H1 (cell line): ENCODE results near the gene RAB3B. TPM values are rescaled to one million over a fixed set of nuclear protein-coding genes. Genes with fewer than 3 reads are reported as not detected.

Experiments used
- CTCF ChIA-PET: fragments of 300-600 bp; sonication (Branson Sonifier 250); formaldehyde crosslinking; loops from one replicate; lab custom pipeline; 2021; ENCODE audit not compliant: partially characterized antibody; lab: Charles Lee
- POLR2A ChIA-PET: fragments of 300-600 bp; sonication (Branson Sonifier 250); formaldehyde crosslinking; loops from one replicate; lab custom pipeline; 2021; ENCODE audit warnings: inconsistent platforms; ENCODE audit not compliant: partially characterized antibody; lab: Charles Lee
- DNase-seq, 2 experiments: peaks; one replicate each; pipeline versions ENCODE4 v3.0.0 to v3.0.0-alpha.2; 2010 to 2022; ENCODE audit warnings: low spot score in 2 of 2, low read depth in 1 of 2, mixed read lengths in 1 of 2
- FAIRE-seq: peaks from 2 replicates; lab custom pipeline; 2011; peaks lifted over from hg19 to GRCh38; lab: Jason Lieb, UNC
- H2AFZ ChIP-seq: 2 replicates; pipeline ENCODE4 v1.8.1; 2012; ENCODE audit warnings: low read length, inconsistent platforms
- H2AK5ac ChIP-seq: 2 replicates; pipeline ENCODE4 v1.6.1; 2013; ENCODE audit warnings: low read depth, low read length
- H2BK120ac ChIP-seq: replicated peaks from 2 replicates; pipeline ENCODE3; 2013; ENCODE audit warnings: low read depth, low read length, inconsistent platforms
- H2BK12ac ChIP-seq: 2 replicates; pipeline ENCODE4 v1.6.1; 2013; ENCODE audit warnings: low read depth, low read length
- H2BK15ac ChIP-seq: 2 replicates; pipeline ENCODE4 v1.6.1; 2013; ENCODE audit warnings: low read length
- H2BK20ac ChIP-seq: 2 replicates; pipeline ENCODE4 v1.6.1; 2013; ENCODE audit warnings: low read length
- H2BK5ac ChIP-seq: 2 replicates; pipeline ENCODE4 v1.6.1; 2013; ENCODE audit warnings: low read depth, low read length
- H3K14ac ChIP-seq: 2 replicates; pipeline ENCODE4 v1.6.1; 2013; ENCODE audit warnings: inconsistent platforms; ENCODE audit not compliant: insufficient read length
- H3K18ac ChIP-seq: 2 replicates; pipeline ENCODE4 v1.6.1; 2013; ENCODE audit warnings: low read length; ENCODE audit errors: extremely low read depth
- H3K23ac ChIP-seq: 2 replicates; pipeline ENCODE4 v1.6.1; 2013; ENCODE audit warnings: inconsistent platforms; ENCODE audit not compliant: insufficient read length
- H3K23me2 ChIP-seq: 2 replicates; pipeline ENCODE4 v1.6.1; 2013; ENCODE audit warnings: low read depth, low read length
- H3K27ac ChIP-seq: 2 replicates; pipeline ENCODE4 v1.6.1; 2011; ENCODE audit warnings: low read depth, low read length, inconsistent platforms
- H3K27me3 ChIP-seq, 4 experiments: replicated peaks in 1 of 4; 1 replicate in 1 of 4; 2 replicates in 3 of 4; pipeline versions ENCODE4 v1.6.1 to v1.8.1; 2011 to 2013; ENCODE audit warnings: low read length in 3 of 4, mild to moderate bottlenecking in 3 of 4, inconsistent platforms in 2 of 4, mixed read lengths in 2 of 4, moderate library complexity in 1 of 4; ENCODE audit not compliant: control insufficient read depth in 3 of 4, insufficient read depth in 3 of 4; ENCODE audit errors: extremely low read depth in 1 of 4
- H3K36me3 ChIP-seq, 4 experiments: 2 replicates each; pipeline versions ENCODE4 v1.6.1 to v1.8.1; 2011 to 2013; ENCODE audit warnings: mild to moderate bottlenecking in 4 of 4, low read length in 3 of 4, moderate library complexity in 2 of 4, control low read depth in 1 of 4, inconsistent platforms in 1 of 4; ENCODE audit not compliant: insufficient read depth in 4 of 4, control insufficient read depth in 2 of 4
- H3K4ac ChIP-seq: replicated peaks from 2 replicates; pipeline ENCODE3; 2013; ENCODE audit warnings: low read length, low read depth, mixed read lengths, inconsistent platforms; ENCODE audit not compliant: insufficient read length
- H3K4me1 ChIP-seq, 4 experiments: replicated peaks in 1 of 4; 1 replicate in 1 of 4; 2 replicates in 3 of 4; pipeline versions ENCODE4 v1.6.1 to v1.8.1; 2011 to 2013; ENCODE audit warnings: low read length in 3 of 4, inconsistent platforms in 2 of 4, mixed read lengths in 1 of 4; ENCODE audit not compliant: insufficient read depth in 4 of 4, control insufficient read depth in 3 of 4
- H3K4me2 ChIP-seq, 2 experiments: 2 replicates each; pipeline versions ENCODE4 v1.6.1 to v1.8.1; 2011 to 2013; ENCODE audit warnings: low read depth in 2 of 2, low read length in 2 of 2, control low read depth in 1 of 2, inconsistent platforms in 1 of 2, mild to moderate bottlenecking in 1 of 2; ENCODE audit not compliant: insufficient read depth in 1 of 2
- H3K4me3 ChIP-seq, 4 experiments: fragments of 200-600, 300-600 bp in 1 of 4; sonication (generic), shearing (Covaris generic), sonication (Bioruptor Twin) in 1 of 4; 2 replicates each; pipeline versions ENCODE4 v1.5.1 to v1.8.1; 2011 to 2016; ENCODE audit warnings: low read length in 4 of 4, low read depth in 3 of 4, control low read depth in 2 of 4, inconsistent platforms in 2 of 4, mild to moderate bottlenecking in 2 of 4, mixed read lengths in 1 of 4, moderate library complexity in 1 of 4; ENCODE audit not compliant: insufficient read depth in 2 of 4; ENCODE audit errors: extremely low read depth in 1 of 4
- H3K56ac ChIP-seq: replicated peaks from 2 replicates; pipeline ENCODE3; 2013; ENCODE audit warnings: low read depth, mild to moderate bottlenecking, mixed read lengths, low read length, inconsistent platforms; ENCODE audit not compliant: insufficient read length
- H3K79me1 ChIP-seq: 2 replicates; pipeline ENCODE4 v1.6.1; 2013; ENCODE audit warnings: low read depth, low read length, control low read depth
- H3K79me2 ChIP-seq, 2 experiments: 2 replicates each; pipeline versions ENCODE4 v1.6.1 to v1.8.1; 2012 to 2013; ENCODE audit warnings: low read length in 2 of 2, mild to moderate bottlenecking in 2 of 2, inconsistent platforms in 1 of 2; ENCODE audit not compliant: insufficient read depth in 2 of 2, control insufficient read depth in 1 of 2
- H3K9ac ChIP-seq, 4 experiments: replicated peaks in 1 of 4; 1 replicate in 1 of 4; 2 replicates in 3 of 4; pipeline versions ENCODE4 v1.6.1 to v1.8.1; 2011 to 2013; ENCODE audit warnings: low read depth in 3 of 4, low read length in 3 of 4, control low read depth in 2 of 4, mild to moderate bottlenecking in 2 of 4, moderate library complexity in 2 of 4, inconsistent platforms in 1 of 4; ENCODE audit errors: extremely low read depth in 1 of 4
- H3K9me3 ChIP-seq, 2 experiments: 2 replicates each; pipeline versions ENCODE4 v1.6.1 to v1.8.1; 2012 to 2013; ENCODE audit warnings: mild to moderate bottlenecking in 2 of 2, moderate library complexity in 2 of 2, control low read depth in 1 of 2, inconsistent platforms in 1 of 2, low read depth in 1 of 2, low read length in 1 of 2, mixed read lengths in 1 of 2; ENCODE audit not compliant: insufficient read depth in 2 of 2
- H4K20me1 ChIP-seq, 2 experiments: replicated peaks in 1 of 2; 2 replicates each; pipeline versions ENCODE3 to v1.8.1; 2011 to 2013; ENCODE audit warnings: inconsistent platforms in 2 of 2, low read length in 2 of 2, mild to moderate bottlenecking in 1 of 2; ENCODE audit not compliant: insufficient read depth in 2 of 2, control insufficient read depth in 1 of 2
- H4K5ac ChIP-seq: 2 replicates; pipeline ENCODE4 v1.6.1; 2013; ENCODE audit warnings: low read length, low read depth, mixed read lengths, inconsistent platforms; ENCODE audit not compliant: insufficient read length
- H4K8ac ChIP-seq: 2 replicates; pipeline ENCODE4 v1.8.0; 2013; ENCODE audit warnings: mild to moderate bottlenecking, moderate library complexity, low read length, inconsistent platforms; ENCODE audit not compliant: insufficient read depth; ENCODE audit errors: extremely low read depth
- H4K91ac ChIP-seq: replicated peaks from 2 replicates; pipeline ENCODE3; 2013; ENCODE audit warnings: low read length, mixed read lengths, inconsistent platforms; ENCODE audit not compliant: insufficient read length
- ASH2L ChIP-seq: fragments of 200-600, 300-600 bp; sonication (generic); IDR thresholded peaks from one replicate; pipeline ENCODE4 v1.7.1; 2017; ENCODE audit warnings: low read length
- BRCA1 ChIP-seq: IDR thresholded peaks from 2 replicates; pipeline ENCODE4 v1.6.1; 2012; ENCODE audit warnings: low read depth, low read length, improper control_type of control experiment
- EGR1 ChIP-seq: IDR thresholded peaks from 2 replicates; pipeline ENCODE4 v1.6.1; 2011; ENCODE audit warnings: low read depth, low read length, borderline replicate concordance
- GTF2F1 ChIP-seq: IDR thresholded peaks from 2 replicates; pipeline ENCODE4 v1.6.1; 2012; ENCODE audit warnings: low read depth, low read length, improper control_type of control experiment, borderline replicate concordance
- HDAC2 ChIP-seq, 2 experiments: fragments of 300-600 bp in 1 of 2; sonication (generic) in 1 of 2; IDR thresholded peaks; 2 replicates each; pipeline ENCODE4 v1.6.1; 2011 to 2012; ENCODE audit warnings: low read depth in 2 of 2, low read length in 2 of 2, mild to moderate bottlenecking in 2 of 2, moderate library complexity in 2 of 2, borderline replicate concordance in 1 of 2, inconsistent platforms in 1 of 2
- JUND ChIP-seq: IDR thresholded peaks from 2 replicates; pipeline ENCODE4 v1.6.1; 2011; ENCODE audit warnings: mild to moderate bottlenecking, improper control_type of control experiment, low read length
- KDM1A ChIP-seq: fragments of 200-600, 300-600 bp; sonication (generic); IDR thresholded peaks from 2 replicates; pipeline ENCODE4 v1.7.1; 2016; ENCODE audit warnings: mild to moderate bottlenecking, low read length, borderline replicate concordance
- POU5F1 ChIP-seq: IDR thresholded peaks from 2 replicates; pipeline ENCODE4 v1.6.1; 2011; ENCODE audit warnings: low read depth, mild to moderate bottlenecking, low read length, moderate library complexity
- RAD21 ChIP-seq, 2 experiments: IDR thresholded peaks in 1 of 2; conservative IDR thresholded peaks in 1 of 2; 2 replicates each; pipeline ENCODE4 v1.6.1; 2011; ENCODE audit warnings: low read depth in 2 of 2, low read length in 2 of 2, improper control_type of control experiment in 1 of 2, inconsistent platforms in 1 of 2, mild to moderate bottlenecking in 1 of 2, moderate library complexity in 1 of 2
- RXRA ChIP-seq: IDR thresholded peaks from 2 replicates; pipeline ENCODE4 v1.6.1; 2011; ENCODE audit warnings: low read depth, mild to moderate bottlenecking, low read length, moderate library complexity; ENCODE audit not compliant: insufficient read depth
- SP2 ChIP-seq: IDR thresholded peaks from 2 replicates; pipeline ENCODE4 v1.6.1; 2012; ENCODE audit warnings: mild to moderate bottlenecking, low read length, inconsistent platforms
- TAF7 ChIP-seq: optimal IDR thresholded peaks from 2 replicates; pipeline ENCODE3; 2011; ENCODE audit warnings: low read depth, mild to moderate bottlenecking, inconsistent platforms, low read length, moderate library complexity, borderline replicate concordance
- TCF12 ChIP-seq: IDR thresholded peaks from 2 replicates; pipeline ENCODE4 v1.6.1; 2011; ENCODE audit warnings: low read depth, mild to moderate bottlenecking, low read length
- WGBS, 2 experiments: shearing (Covaris generic) in 1 of 2; methylation state at CpG; one replicate each; pipeline versions ENCODE4 v1.1.6 to v1.1.7; 2013 to 2015; ENCODE audit warnings: low lambda C conversion rate in 2 of 2, mixed read lengths in 2 of 2, inconsistent platforms in 1 of 2, low coverage in 1 of 2, missing lambda C conversion rate in 1 of 2; ENCODE audit not compliant: insufficient replicate concordance in 2 of 2, insufficient coverage in 1 of 2, insufficient read length in 1 of 2; ENCODE audit errors: extremely low coverage in 1 of 2, missing lambda C conversion rate in 1 of 2; 5-methylcytosine and 5-hydroxymethylcytosine counted together
- polyA plus RNA-seq, 7 experiments: library from polyadenylated mRNA; depleted of rRNA in 3 of 7; stranded (reverse) in 5 of 7; unstranded in 2 of 7; fragments of >200 nt in 5 of 7; fragments of 200-250 nt in 2 of 7; gene quantifications; 1 replicate in 5 of 7; 2 replicates in 1 of 7; 4 replicates in 1 of 7; pipeline versions ENCODE4 v1.2.1 to v1.2.3, GENCODE V29; 2011 to 2013; ENCODE audit warnings: missing spikeins in 2 of 7, mixed read lengths in 2 of 7
- total RNA-seq: library from RNA; stranded (reverse); fragmentation: NEBNext Ultra II Directional; extraction: Animal tissue kit (Norgen Biotek cat#: 25700); gene quantifications from 2 replicates; pipeline ENCODE4 v1.2.1, GENCODE V29; 2021
- TF ChIP-seq, protein P1 (sequence below): IDR thresholded peaks from 2 replicates; pipeline ENCODE4 v1.6.1; 2011; ENCODE audit warnings: low read depth, mild to moderate bottlenecking, low read length; ENCODE audit not compliant: insufficient read depth

Gene RAB3B
- total and polyA plus RNA-seq, 2 of the 8 experiments (the other 6 are each of a cell fraction or from before 2014, with no cell fraction given) = 12.5 to 36.8 TPM

GRCh38 chr1:51952638-51953037 lies 37.9 kb downstream of the RAB3B start:
- Histone ChIP-seq H3K79me2 (0 out of 4 replicates have a peak, but pooled peaks cover 0 to 2% of the 10 kb centered on the region in 2 experiments), H3K4ac (no peak overlapping the region), H4K8ac (no peak overlapping the region), H3K36me3 (peaks cover 0 to 17% (median 0%) of the 10 kb centered on the region in 4 experiments; a peak in 3 of 8 replicates), H2BK20ac (no peak overlapping the region), H3K4me3 (no peak overlapping the region), H3K4me1 (peaks cover 2 to 10% (median 8%) of the 10 kb centered on the region in 4 experiments; a peak in 5 of 7 replicates), H2BK15ac (no peak overlapping the region), H4K20me1 (no peaks in the 10 kb centered on the region), H4K5ac (no peak overlapping the region), H3K4me2 (no peak overlapping the region), H3K9ac (no peak overlapping the region), H2AK5ac (no peak overlapping the region), H3K23ac (no peak overlapping the region), H3K27ac (no peak overlapping the region), H3K9me3 (no peaks in the 10 kb centered on the region), H3K79me1 (no peaks in the 10 kb centered on the region), H2AFZ (no peak overlapping the region), H2BK5ac (no peak overlapping the region), H4K91ac (no peak overlapping the region), H2BK120ac (no peak overlapping the region), H3K23me2 (no peaks in the 10 kb centered on the region), H3K27me3 (no peaks in the 10 kb centered on the region), H3K14ac (no peak overlapping the region), H3K56ac (no peak overlapping the region), H2BK12ac (no peak overlapping the region), H3K18ac (no peak overlapping the region)
- WGBS, 2 experiments = 64% methylated on average over 1 of the region's 1 CpG; no CpG with 5 or more reads in 1 of the 2 experiments
- DNase-seq (no peak), FAIRE-seq (no peak)
- CTCF ChIA-PET = no interaction called here
- POLR2A ChIA-PET = interaction anchor here (1.8 kb wide), 1 partner anchor 8 kb away, joined by 3 read pairs; no protein-coding TSS in a partner anchor
- no peak for TF ChIP-seq GTF2F1
- no peak for TF ChIP-seq JUND
- TF ChIP-seq ASH2L = no peak
- TF ChIP-seq RAD21 (IDR thresholded peaks at IDR 0.05 in 1 of 2, conservative IDR thresholded peaks at IDR 0.05 in 1 of 2; ENCODE audit: low read depth in 2 of 2, low read length in 2 of 2) = no peak
- no peak for TF ChIP-seq HDAC2 (IDR thresholded peaks at IDR 0.05; ENCODE audit: borderline replicate concordance in 1 of 2, low read depth in 2 of 2, low read length in 2 of 2)
- TF ChIP-seq, protein P1, sequence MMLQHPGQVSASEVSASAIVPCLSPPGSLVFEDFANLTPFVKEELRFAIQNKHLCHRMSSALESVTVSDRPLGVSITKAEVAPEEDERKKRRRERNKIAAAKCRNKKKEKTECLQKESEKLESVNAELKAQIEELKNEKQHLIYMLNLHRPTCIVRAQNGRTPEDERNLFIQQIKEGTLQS = no peak
- TF ChIP-seq TAF7 = no peak
- TF ChIP-seq SP2 = no peak
- no peak for TF ChIP-seq RXRA
- TF ChIP-seq TCF12 = no peak
- TF ChIP-seq KDM1A = no peak
- no peak for TF ChIP-seq EGR1
- TF ChIP-seq POU5F1 = no peak
- TF ChIP-seq BRCA1 = no peak
